ENCODE data around the gene TRABD.

The TRABD gene

DNA sequence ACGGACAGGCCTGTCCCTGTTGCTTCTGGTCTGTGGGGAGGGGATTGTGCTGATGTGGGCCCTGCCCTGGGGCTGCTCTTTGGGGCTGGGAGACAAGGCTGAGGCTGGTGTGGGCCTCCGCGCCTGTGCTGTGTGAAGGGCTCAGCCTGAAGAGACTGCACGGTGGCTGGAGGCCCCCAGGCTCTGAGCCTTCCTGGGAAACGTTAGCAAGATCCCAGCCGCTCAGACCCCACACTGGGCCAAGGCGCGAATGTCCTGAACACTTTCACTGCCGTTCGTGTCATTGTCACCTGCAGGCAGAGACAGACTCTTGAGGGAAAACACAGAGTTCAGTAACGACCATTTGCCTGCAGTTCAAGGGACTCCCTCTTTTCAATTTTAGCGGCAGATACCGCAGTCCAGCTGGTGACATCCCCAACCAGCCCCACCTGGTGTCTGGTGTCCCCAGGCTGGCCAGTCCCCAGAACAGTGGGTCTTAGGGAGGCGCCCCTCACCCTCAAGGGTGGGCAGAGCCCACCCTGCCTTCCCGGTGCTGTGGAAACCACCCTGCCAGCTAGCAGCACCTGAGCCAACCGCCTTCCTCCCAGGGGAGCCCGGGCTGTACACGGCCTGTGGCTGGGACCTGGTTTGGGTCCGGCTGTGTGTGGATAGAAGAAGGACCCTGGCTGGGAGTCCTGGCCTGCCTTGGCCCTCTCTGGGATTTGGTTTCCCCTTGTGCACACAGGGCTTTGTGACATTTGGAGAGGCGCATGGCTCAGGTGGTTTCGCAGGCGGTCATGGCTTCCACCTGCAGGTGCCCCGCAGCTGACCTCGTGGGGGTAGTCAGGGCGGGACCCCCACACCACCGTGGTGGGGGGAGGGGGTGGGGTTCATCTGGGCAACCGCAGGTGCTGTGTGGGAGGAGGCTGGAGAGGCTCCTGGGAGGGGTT is 9.5 kb upstream of the TRABD start:
- DNase-seq = no peak

DNA sequence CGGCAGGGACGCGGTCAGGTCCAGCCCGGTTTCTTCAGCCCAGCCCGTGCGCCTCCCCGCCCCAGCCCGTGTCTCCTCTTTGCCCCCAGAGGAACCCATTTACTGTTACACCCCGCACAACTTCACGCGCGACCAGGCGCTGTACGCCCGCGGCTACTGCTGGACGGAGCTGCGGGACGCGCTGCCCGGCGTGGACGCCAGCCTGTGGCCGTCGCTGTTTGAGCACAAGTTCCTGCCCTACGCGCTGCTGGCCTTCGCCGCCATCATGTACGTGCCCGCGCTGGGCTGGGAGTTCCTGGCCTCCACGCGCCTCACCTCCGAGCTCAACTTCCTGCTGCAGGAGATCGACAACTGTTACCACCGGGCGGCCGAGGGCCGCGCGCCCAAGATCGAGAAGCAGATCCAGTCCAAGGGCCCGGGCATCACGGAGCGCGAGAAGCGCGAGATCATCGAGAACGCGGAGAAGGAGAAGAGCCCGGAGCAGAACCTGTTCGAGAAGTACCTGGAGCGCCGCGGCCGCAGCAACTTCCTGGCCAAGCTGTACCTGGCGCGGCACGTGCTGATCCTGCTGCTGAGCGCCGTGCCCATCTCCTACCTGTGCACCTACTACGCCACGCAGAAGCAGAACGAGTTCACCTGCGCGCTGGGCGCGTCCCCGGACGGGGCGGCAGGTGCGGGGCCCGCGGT is 8.7 kb upstream of the TRABD start:
- no peak for DNase-seq

DNA sequence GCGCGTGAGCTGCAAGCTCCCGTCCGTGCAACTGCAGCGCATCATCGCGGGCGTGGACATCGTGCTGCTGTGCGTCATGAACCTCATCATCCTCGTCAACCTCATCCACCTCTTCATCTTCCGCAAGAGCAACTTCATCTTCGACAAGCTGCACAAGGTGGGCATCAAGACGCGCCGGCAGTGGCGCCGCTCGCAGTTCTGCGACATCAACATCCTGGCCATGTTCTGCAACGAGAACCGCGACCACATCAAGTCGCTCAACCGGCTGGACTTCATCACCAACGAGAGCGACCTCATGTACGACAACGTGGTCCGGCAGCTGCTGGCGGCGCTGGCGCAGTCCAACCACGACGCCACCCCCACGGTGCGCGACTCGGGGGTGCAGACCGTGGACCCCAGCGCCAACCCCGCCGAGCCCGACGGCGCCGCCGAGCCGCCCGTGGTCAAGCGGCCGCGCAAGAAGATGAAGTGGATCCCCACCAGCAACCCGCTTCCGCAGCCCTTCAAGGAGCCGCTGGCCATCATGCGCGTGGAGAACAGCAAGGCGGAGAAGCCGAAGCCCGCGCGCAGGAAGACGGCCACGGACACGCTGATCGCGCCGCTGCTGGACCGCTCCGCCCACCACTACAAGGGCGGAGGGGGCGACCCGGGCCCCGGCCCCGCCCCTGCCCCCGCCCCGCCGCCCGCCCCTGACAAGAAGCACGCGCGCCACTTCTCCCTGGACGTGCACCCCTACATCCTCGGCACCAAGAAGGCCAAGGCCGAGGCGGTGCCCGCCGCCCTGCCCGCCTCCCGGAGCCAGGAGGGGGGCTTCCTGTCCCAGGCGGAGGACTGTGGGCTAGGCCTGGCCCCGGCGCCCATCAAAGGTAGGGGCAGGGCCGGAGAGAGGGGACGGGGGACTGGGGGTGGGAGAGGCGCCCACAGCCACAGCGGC is 7.9 kb upstream of the TRABD start:
- DNase-seq = no peak

DNA sequence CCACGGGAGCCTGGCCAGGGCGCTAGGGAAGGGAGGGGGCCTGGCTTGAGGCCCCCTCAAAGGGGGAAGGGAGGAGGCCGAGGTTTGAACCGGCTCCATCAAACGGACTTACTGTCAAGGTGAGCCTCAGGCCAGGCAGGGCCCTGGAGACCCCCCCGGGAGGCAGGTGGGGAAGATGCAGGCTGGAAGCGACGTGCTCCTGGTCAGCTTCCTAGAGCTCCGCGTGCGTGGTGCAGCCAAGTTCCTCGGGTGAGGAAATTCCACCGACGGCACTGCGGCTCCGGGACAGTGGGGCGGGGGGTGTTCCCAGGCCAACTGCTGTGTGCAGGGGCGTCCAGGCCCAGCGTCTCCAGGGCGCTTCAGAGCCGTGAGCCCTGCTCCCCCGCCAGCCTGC is 7.2 kb upstream of the TRABD start:
- DNase-seq = no peak

DNA sequence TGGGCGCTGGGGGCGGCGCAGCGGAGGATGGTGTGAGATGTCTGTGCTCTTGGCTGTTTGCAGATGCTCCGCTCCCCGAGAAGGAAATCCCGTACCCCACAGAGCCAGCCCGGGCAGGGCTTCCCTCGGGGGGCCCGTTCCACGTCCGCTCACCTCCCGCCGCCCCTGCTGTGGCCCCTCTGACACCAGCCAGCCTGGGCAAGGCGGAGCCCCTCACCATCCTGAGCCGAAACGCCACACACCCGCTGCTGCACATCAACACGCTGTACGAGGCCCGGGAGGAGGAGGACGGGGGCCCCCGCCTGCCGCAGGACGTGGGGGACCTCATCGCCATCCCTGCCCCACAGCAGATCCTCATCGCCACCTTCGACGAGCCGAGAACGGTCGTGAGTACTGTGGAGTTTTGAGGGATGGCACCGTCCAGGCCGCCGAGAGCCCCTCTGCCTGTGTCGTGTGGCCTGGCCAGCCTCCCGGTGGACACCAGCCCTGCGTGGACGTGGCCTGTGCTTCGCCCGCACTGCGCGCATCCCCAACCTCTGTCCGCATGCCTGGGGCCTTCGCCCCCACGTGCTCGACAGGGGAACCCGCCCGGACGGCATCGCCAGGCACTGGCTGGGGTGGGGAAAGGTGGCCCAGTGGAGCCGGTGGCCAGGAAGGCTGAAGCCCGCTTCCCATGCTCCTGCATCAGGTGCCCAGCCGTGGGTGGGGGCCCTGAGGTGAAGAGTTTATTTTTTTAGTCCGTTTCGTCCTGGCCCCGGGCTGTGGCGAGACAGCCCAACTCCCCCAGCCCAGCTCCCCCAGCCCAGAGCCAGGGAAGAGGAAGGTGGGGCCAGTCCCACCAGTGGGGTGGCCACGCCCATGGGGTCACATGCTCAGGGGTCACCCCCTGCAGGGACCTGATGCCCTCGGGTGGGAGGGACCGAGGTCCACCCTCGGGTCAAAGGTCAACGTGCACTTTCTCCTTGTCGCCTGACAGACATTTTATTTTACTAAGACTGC is 6.5 kb upstream of the TRABD start:
- DNase-seq = no peak

DNA sequence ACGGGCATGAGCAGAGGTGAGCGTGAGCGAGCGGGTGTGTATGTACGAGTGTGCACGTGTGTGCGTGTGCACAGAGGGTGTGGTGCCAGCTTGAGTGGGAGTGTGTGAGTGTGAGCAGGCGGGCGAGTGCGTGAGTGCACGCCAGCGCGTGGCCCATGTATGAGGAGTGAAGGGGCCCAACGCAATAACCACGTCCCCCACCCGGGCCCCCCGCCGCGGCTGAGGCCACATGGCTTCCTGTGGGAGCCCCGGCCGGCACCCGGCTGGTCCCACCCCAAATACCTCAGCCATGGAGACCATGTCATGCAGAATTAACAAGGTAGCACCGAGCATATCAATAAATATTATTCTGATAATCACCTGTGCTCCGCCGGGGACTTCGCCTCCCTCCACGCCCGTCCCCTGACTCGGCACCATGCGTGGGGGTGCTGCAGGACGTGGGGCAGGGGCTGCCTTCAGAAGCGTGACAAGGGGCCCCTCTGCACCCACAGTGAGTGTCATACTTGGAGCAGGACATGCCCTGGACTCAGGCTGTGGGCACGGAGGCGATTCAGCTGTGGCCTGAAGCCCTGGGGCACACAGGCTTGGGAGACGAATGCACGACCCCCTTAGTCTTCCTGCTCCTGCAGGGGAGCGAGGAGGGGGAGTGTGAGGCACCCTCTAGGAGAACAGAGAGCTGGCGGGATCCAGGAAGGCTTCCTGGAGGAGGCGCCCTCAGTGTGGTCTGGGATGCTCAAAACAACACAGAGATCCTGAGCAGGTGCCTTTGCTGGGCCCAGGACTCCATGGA is 5.6 kb upstream of the TRABD start:
- no peak for DNase-seq

DNA sequence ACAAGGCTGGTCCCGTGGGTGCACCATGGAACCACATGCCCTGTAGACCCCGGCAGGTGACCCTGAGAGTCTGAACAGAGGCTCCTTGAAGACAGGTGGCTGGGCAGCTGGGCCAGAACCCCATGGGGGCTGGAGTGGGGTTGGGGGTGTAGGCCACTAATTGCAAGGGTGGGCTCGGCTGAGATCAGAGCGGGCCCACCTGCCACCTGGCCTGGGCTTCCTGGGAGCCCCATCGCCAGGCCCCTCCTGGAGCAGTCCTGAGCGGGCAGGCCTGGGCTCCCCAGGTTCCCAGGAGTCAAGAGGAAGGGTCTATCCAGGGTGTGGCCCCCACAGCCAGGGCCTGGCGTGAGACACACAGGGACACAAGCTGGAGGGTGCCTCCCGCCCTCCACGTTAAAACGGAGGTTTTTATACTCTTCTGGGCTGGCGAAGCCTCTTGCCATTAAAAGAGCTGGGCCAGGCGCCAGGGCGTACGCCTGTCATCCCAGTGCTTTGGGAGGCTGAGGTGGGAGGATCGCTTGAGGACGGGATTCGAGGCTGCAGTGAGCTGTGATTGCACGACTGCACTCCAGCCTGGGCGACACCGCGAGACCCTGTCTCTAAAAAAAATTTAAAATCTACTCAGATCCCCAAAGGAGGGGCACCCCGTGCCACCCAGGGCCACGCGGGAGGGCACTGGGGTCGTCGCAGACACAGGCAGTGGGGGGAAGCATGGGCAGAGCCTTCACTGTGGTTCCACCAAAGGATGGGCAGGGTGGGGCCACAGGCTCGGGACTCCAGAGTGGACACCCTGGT is 4.8 kb upstream of the TRABD start:
- DNase-seq = no peak

DNA sequence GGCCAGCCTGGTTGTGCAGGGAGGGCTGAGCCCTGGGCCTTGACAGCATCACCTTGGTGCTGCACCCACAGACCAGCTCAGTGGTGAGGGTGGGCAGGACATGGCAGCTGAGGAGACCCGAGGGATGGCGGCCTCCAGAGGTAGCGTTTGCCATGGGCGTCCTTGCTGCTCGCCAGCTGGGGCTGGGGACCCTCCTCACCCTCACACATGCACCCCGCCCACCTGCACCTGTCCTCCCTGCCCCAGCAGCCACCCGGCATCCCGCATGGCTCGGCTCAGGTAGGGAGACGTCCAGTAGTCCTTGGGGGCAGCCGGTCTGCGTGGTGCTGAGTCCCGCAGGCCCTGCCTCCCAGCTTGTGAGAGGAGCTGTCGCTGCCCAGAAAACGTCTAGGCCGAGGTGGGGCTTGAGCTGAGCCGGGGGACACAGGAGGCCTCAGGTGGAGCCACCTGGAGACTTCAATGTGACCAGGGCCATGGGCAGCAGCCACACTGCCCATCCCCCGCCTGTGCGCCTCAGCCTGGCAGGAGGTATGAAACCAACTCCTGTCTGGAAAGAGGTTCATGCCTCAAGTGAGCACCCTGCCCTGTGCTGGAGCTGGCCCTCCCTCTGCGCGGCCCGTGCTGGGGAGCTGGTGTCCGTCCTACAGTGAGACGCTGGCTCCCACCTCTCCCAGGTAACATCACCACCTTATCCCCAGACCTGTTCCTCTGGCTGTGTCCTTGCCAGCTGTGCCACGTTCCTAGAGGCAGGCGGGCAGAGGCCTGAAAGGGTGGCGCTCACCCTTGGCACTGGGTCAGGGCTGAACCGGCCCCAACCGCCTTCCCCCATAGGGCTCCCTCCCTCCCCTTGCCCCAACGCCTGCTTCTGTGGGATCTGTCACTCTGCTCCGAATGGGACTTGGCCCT is 3.3 kb upstream of the TRABD start:
- DNase-seq = peak; percentile 31

DNA sequence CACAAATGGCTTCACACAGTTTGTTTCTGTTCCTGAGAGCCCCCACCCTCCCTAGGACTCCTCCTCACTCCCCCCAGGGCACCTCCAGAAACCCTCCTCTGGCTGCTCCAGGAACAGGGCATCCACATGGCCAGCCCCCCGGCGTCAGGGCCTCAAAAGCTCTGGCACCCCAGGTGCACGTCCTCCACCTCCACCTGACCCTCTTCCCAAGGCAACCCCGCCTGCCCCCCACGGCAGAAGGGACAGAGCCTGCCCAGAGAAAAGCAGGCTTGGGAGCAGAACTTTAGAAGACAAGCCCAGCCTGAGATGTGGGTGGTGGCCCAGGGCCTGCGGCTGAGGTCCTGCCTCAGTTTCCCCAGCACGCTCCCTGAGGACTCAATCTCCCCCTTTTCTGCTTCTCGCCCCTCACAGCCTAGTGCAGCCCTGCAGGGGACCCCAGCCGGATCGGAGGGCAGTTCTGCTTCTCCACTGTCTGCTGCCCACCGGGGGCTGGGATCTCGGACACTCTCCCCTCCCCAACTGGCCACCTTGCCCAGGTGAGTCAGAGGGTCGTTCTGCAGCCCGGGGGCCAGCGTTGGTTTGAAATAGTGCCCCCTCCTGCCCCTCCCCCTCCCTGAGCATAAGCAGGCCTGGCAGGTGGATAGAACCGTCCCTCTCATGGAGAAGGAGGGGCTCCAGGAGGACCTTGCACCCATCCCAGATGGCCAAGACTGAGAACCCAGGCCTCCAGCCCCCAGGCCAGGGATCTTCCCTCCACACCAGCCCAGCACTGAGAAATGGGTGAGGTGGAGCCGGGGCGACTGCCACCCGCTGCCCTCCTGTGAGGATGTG is 2.4 kb upstream of the TRABD start:
- DNase-seq = no peak

DNA sequence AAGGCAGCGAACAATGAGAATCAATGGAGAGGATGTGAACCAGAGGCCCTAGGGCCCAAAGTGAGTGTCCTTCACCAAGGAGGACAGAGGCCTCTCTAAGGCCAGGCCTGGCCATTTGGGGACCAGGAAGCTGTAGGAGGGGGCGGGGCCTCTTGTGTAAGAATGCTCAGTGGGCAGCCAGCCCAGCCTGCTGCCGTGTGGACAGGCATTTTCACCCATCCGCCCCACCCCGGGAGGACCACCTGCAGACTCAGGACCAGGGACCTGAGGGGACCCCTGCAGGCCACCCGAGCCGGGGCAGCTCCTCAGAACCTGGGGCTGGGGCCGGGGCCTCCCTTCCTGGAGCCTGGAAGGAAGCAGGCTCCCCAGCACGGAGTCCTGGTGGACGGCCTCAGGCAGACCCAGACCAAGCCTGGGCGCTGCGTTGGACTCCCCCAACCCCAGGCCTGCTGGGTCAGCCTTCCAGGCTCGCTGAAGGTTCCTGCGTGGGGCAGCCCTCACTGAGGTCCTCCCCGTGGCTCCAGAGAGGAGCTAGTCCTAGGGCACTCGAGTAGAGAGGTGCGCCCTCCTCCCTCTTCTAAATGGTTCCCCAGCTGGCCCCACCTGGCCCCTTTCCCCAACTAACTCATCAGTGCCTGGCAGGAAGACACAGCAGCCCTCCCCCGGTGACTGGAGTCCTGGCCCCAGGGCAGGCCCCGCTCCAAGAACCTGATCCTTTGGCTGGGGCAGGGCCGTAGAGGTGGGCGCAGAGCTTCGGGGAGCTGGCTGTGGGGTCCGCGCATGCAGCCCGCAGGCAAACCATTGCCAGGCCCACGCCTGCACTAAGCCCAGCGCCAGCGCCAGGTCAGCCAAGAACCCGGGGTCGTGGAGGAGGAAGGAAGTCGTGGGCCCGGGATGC is 1.5 kb upstream of the TRABD start:
- no peak for DNase-seq

DNA sequence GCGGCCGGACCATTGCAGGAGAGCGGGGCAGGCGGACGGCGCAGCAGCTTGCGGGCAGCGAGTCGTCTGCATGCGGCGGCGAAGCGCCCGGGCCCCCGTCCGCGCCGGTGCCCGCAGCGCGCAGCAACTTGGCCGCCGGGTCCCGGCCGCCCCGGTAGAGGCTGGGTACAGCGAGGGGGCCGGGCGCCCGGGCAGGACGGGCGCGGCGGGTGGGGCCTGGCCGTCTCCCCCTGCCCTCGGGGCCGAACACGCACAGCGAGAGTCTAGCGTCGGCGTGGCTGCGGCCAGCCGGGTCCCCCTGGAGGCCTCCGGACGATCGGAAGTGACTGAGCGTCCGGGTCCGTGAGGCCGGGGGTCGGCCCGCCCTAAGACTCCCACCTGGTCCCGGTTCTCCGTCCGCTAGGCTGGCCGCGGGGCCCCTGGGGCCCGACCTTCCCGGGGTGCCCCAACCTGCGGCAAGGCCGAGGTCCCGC is 775 bp upstream of the TRABD start:
- no peak for DNase-seq

DNA sequence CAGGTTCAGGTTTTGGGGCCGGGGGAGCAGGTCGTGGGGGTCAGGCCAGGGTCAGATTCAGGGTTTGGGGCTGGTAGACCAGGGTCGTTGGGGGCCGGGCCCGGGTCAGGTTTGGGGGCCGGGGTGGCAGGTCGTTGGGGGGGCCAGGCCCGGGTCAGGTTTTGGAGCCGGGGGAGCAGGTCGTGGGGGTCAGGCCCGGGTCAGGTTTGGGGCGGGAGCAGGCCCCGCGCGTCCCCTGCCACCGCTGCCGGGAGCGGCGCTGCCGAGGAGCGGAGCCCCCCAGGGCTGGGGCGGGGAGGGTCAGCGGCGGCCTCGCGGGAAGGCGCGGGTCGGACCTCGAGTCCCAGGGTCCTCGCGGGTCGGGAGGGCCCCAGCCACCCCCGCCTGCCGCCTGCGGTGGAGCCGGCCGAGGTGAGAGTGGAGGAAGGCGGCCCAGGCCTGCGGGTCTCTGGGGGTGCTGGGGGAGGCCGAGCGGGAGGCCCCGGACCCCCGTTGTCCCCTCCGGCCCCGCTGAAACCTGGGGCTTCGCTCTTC is 535 bp downstream of the TRABD start:
- DNase-seq = no peak

DNA sequence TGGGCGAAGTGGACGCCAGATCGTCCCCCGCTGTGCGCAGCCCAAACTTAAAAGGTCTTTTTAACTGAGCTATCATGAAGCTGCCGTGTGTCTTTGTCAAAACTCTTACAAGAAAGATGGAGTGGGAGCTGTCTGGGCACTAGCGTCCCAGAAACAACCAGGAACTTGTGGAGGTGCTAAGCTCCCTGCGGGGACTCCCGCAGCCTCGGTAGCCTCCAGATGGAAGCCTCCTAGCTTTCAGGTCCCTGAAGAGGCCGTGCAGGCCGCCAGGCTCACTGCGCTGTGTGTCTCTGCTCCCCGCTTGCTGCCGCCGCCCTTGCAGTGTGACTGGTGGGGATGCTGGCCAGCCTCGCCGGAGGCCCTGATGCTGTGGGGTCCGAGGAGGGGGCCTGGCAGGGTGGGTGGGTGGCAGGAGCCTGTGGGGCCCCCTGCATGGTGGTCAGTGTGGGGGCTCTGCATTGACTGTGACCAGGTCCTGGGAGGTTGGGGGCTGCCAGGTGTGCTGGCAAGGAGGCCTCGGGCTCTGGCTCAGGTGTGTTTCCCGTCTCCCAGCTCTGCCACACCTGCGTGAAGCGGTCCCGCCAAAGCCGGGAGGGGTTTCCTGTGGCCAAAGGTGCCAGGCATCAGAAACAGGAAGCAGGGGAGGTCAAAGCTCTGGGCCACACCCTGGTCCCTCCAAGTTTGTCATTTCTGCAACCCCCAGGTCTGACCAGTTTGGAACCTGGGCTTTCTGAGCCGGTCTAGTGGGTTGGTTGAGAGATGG is 1.2 kb downstream of the TRABD start:
- no peak for DNase-seq

DNA sequence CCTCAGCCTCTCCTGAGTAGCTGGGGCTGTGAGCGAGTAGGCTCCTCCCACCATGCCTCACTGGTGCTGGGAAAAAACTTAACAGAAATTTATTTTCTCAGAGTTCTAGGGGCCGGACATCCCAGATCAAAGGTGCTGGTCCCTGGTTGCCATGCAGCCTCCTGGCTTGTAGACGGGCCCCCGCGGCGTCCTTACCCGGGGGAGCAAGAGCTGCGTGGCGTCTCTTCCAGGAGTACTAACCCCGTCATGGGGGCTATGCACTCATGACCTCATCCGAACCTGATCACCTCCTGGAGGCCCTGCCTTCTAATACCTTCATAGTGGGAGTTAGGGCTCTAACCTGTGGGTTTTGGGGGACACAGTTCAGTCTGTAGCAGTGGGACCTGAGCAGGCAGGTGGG is 2.6 kb downstream of the TRABD start:
- no peak for DNase-seq

DNA sequence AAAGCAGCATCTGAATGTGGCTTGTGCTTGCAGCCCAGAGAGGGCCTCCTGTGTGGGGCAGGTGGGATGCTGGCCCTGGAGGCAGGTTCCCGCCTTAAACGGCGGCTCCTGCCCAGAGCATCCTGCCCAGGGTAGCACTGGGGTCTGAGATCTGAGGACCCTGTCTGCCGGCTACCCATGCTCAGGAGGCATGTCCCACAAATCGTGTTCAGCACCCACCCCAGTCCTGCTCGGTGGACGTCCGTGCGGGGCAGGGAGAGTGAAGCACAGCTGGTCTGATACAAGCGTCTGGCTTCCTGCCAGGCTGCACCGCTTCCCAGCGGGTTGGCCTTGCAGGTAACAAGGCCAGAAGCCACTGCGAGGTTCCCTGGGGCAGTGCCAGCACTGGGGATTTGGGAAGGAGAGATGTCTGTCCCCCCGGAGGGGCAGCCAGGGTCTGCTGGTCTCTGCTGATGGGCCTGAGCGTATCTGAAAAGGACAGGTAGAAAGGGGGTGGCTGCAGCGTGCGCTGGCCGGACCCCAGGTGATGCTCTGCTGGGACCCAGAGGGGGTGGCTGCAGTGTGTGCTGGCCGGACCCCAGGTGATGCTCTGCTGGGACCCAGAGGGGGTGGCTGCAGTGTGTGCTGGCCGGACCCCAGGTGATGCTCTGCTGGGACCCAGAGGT is 3.6 kb downstream of the TRABD start:
- peak; percentile 6 for DNase-seq

All from DMS153 (cell line).